Brain microvascular endothelial cell (primary cell): ENCODE results near the gene AR.

Experiments used
- DNase-seq: peaks from one replicate; pipeline ENCODE4 v3.0.0-alpha.2; 2020
- H3K27ac ChIP-seq: fragments of 250-450 bp; sonication (Bioruptor Pico); 2 replicates; pipeline ENCODE4 v1.5.1; 2020; ENCODE audit warnings: mild to moderate bottlenecking, moderate library complexity
- H3K27me3 ChIP-seq: fragments of 250-450 bp; sonication (Bioruptor Pico); replicated peaks from 2 replicates; pipeline ENCODE4 v1.5.1; 2020; ENCODE audit warnings: mild to moderate bottlenecking
- H3K36me3 ChIP-seq: fragments of 250-450 bp; sonication (Bioruptor Pico); replicated peaks from 2 replicates; pipeline ENCODE4 v1.5.1; 2020; ENCODE audit warnings: mild to moderate bottlenecking
- H3K4me3 ChIP-seq: 2 replicates; pipeline ENCODE4 v1.5.1; 2011; ENCODE audit warnings: low read depth, mild to moderate bottlenecking, control low read depth, low read length, moderate library complexity
- CTCF ChIP-seq: IDR thresholded peaks from 2 replicates; pipeline ENCODE4 v1.5.1; 2011; ENCODE audit warnings: low read depth, mild to moderate bottlenecking, moderate library complexity, low read length, control low read depth, inconsistent platforms; ENCODE audit errors: missing control alignments
- in situ Hi-C: cut with HindIII; loops from 2 replicates; pipeline ENCODE4 v1.10.0; 2017; ENCODE audit warnings: low sequenced_read_pairs, low pct_ligation_motif_present

Gene AR

GRCh38 chrX:67558267-67558666, 14.4 kb downstream of the AR start:
- Histone ChIP-seq H3K4me3 (no peak overlapping the region), H3K27me3 (no peaks in the 10 kb centered on the region), H3K36me3 (no peaks in the 10 kb centered on the region), H3K27ac (no peak overlapping the region)
- in situ Hi-C loops: no loop called here
- TF ChIP-seq CTCF: no peak
- DNase-seq: no peak

GRCh38 chrX:67563469-67564448, 19.9 kb downstream of the AR start:
- H3K27me3 ChIP-seq: no peaks in the 10 kb centered on the region
- in situ Hi-C loops: no loop called here
- H3K4me3 ChIP-seq: no peak overlapping the region
- peak; percentile 58 for DNase-seq
- no peak for TF ChIP-seq CTCF
- H3K27ac ChIP-seq: peak overlapping the region; percentile 40
- H3K36me3 ChIP-seq: no peaks in the 10 kb centered on the region

- no peaks in the 10 kb centered on the region for H3K36me3 ChIP-seq
- no peak overlapping the region for H3K27ac ChIP-seq
- no peak for TF ChIP-seq CTCF
- in situ Hi-C loops: no loop called here
- no peak for DNase-seq
- no peaks in the 10 kb centered on the region for H3K27me3 ChIP-seq
- no peak overlapping the region for H3K4me3 ChIP-seq
Observed at GRCh38 chrX:67564475-67564874, 20.7 kb downstream of the AR start.

- H3K36me3 ChIP-seq: no peaks in the 10 kb centered on the region
- no peaks in the 10 kb centered on the region for H3K27me3 ChIP-seq
- no peak for TF ChIP-seq CTCF
- DNase-seq: no peak
- in situ Hi-C loops: no loop called here
- H3K27ac ChIP-seq: no peak overlapping the region
- H3K4me3 ChIP-seq: no peak overlapping the region
Observed at GRCh38 chrX:67568769-67569168, 24.9 kb downstream of the AR start.

- DNase-seq: no peak
- in situ Hi-C loops: no loop called here
Observed at GRCh38 chrX:67570839-67571238, 27.0 kb downstream of the AR start.

More at GRCh38 chrX:67570839-67571238, 27.0 kb downstream of the AR start:
- no peaks in the 10 kb centered on the region for H3K27me3 ChIP-seq
- H3K27ac ChIP-seq: no peak overlapping the region
- no peak overlapping the region for H3K4me3 ChIP-seq
- H3K36me3 ChIP-seq: no peaks in the 10 kb centered on the region
- no peak for TF ChIP-seq CTCF
